Endothelial cell of umbilical vein (primary cell): ENCODE measurements around the gene RGS6. TPM values are rescaled to one million over a fixed set of nuclear protein-coding genes. Genes with fewer than 3 reads are reported as not detected.

Experiments used
- BruUV-seq: library from RNA; stranded (reverse); fragments of 400-500 nt; replicated peaks from 2 replicates; lab custom pipeline; 2021; lab: Mats Ljungman, UMichigan
- CTCF ChIA-PET: fragments of 300-600, 350-600 bp; sonication (Branson Sonifier 250); formaldehyde crosslinking; loops from one replicate; lab custom pipeline; 2021; ENCODE audit warnings: antibody characterized with exemption, inconsistent platforms; lab: Charles Lee
- POLR2A ChIA-PET: fragments of 300-600, 350-600 bp; sonication (Branson Sonifier 250); formaldehyde crosslinking; loops from one replicate; lab custom pipeline; 2021; ENCODE audit warnings: antibody characterized with exemption, inconsistent platforms; lab: Charles Lee
- DNase-seq: peaks from one replicate; pipeline ENCODE4 v3.0.0-alpha.2; 2011; ENCODE audit warnings: low read depth, low spot score
- FAIRE-seq: peaks from 2 replicates; lab custom pipeline; 2011; peaks lifted over from hg19 to GRCh38; lab: Jason Lieb, UNC
- H2AFZ ChIP-seq: 2 replicates; pipeline ENCODE4 v1.6.0; 2012; ENCODE audit warnings: low read depth, low read length, control low read depth, inconsistent platforms
- H3K27ac ChIP-seq: 2 replicates; pipeline ENCODE4 v1.5.1; 2011; ENCODE audit warnings: low read depth, mild to moderate bottlenecking, control low read depth, low read length, moderate library complexity; ENCODE audit not compliant: insufficient read depth
- H3K27me3 ChIP-seq, 2 experiments: 2 replicates each; pipeline versions ENCODE4 v1.6.0 to v1.6.1; 2011; ENCODE audit warnings: low read length in 2 of 2, mixed read lengths in 1 of 2; ENCODE audit not compliant: control insufficient read depth in 2 of 2, insufficient read depth in 2 of 2
- H3K36me3 ChIP-seq, 2 experiments: 2 replicates in 1 of 2; 3 replicates in 1 of 2; pipeline ENCODE4 v1.5.1; 2011; ENCODE audit warnings: low read length in 2 of 2, mild to moderate bottlenecking in 1 of 2, moderate library complexity in 1 of 2; ENCODE audit not compliant: control insufficient read depth in 2 of 2, insufficient read depth in 2 of 2; ENCODE audit errors: extremely low read depth in 1 of 2
- H3K4me1 ChIP-seq: 3 replicates; pipeline ENCODE4 v1.5.1; 2011; ENCODE audit warnings: mild to moderate bottlenecking, low read length; ENCODE audit not compliant: control insufficient read depth, insufficient read depth; ENCODE audit errors: extremely low read depth
- H3K4me2 ChIP-seq: 2 replicates; pipeline ENCODE4 v1.6.1; 2011; ENCODE audit warnings: low read length, control low read depth, mixed read lengths; ENCODE audit not compliant: insufficient read depth
- H3K4me3 ChIP-seq, 3 experiments: fragments of 200-600 bp in 1 of 3; sonication (generic), shearing (Covaris generic) in 1 of 3; replicated peaks in 1 of 3; 2 replicates each; pipeline ENCODE4 v1.5.1; 2011 to 2016; ENCODE audit warnings: control low read depth in 3 of 3, low read length in 3 of 3, mild to moderate bottlenecking in 2 of 3, inconsistent platforms in 1 of 3, low read depth in 1 of 3, moderate library complexity in 1 of 3; ENCODE audit not compliant: insufficient read depth in 1 of 3
- H3K79me2 ChIP-seq: 2 replicates; pipeline ENCODE4 v1.6.0; 2012; ENCODE audit warnings: low read length, inconsistent platforms; ENCODE audit not compliant: control insufficient read depth, insufficient read depth
- H3K9ac ChIP-seq: replicated peaks from 2 replicates; pipeline ENCODE3; 2011; ENCODE audit warnings: low read length, control low read depth; ENCODE audit not compliant: insufficient read depth; ENCODE audit errors: extremely low read depth
- H3K9me1 ChIP-seq: replicated peaks from 3 replicates; pipeline ENCODE4 v1.6.0; 2011; ENCODE audit warnings: mild to moderate bottlenecking, low read length; ENCODE audit not compliant: control insufficient read depth, insufficient read depth; ENCODE audit errors: extremely low read depth
- H3K9me3 ChIP-seq: replicated peaks from 2 replicates; pipeline ENCODE4 v1.5.1; 2012; ENCODE audit warnings: low read length, inconsistent platforms; ENCODE audit not compliant: control insufficient read depth, insufficient read depth
- H4K20me1 ChIP-seq: replicated peaks from 2 replicates; pipeline ENCODE3; 2011; ENCODE audit warnings: mild to moderate bottlenecking, low read length; ENCODE audit not compliant: control insufficient read depth, insufficient read depth; ENCODE audit errors: extremely low read depth
- CTCF ChIP-seq, 2 donors: IDR thresholded peaks; 1 replicate in 1 of 2; 2 replicates in 1 of 2; pipeline ENCODE4 v1.5.1; 2011; ENCODE audit warnings: low read length in 2 of 2, mild to moderate bottlenecking in 2 of 2, moderate library complexity in 2 of 2, control low read depth in 1 of 2, inconsistent platforms in 1 of 2, low read depth in 1 of 2; ENCODE audit not compliant: insufficient read depth in 1 of 2; ENCODE audit errors: extremely low read depth in 1 of 2
- EZH2 ChIP-seq: IDR thresholded peaks from 2 replicates; pipeline ENCODE4 v1.6.1; 2012; ENCODE audit warnings: borderline replicate concordance, low read depth, mild to moderate bottlenecking, moderate library complexity, low read length, inconsistent platforms; ENCODE audit not compliant: severe bottlenecking
- FOS ChIP-seq: IDR thresholded peaks from 2 replicates; pipeline ENCODE4 v1.6.1; 2011; ENCODE audit warnings: mild to moderate bottlenecking, low read length, moderate library complexity, borderline replicate concordance; ENCODE audit not compliant: insufficient read depth
- JUN ChIP-seq: IDR thresholded peaks from 2 replicates; pipeline ENCODE4 v1.6.1; 2011; ENCODE audit warnings: borderline replicate concordance, low read depth; ENCODE audit not compliant: insufficient read length, insufficient read depth
- MAX ChIP-seq: IDR thresholded peaks from 2 replicates; pipeline ENCODE4 v1.6.1; 2011; ENCODE audit not compliant: insufficient read depth, insufficient read length
- MYC ChIP-seq: IDR thresholded peaks from one replicate; pipeline ENCODE4 v1.6.1; 2011; ENCODE audit warnings: mild to moderate bottlenecking, low read depth, low read length
- POLR2A ChIP-seq: IDR thresholded peaks from 2 replicates; pipeline ENCODE4 v1.6.1; 2012; ENCODE audit warnings: low read depth, mild to moderate bottlenecking, control low read depth, low read length
- POLR2AphosphoS5 ChIP-seq: IDR thresholded peaks from 2 replicates; pipeline ENCODE4 v1.6.1; 2012; ENCODE audit warnings: low read depth, mild to moderate bottlenecking, control low read depth, low read length, moderate library complexity; ENCODE audit not compliant: insufficient read depth
- dilution Hi-C: fragments of 300-500 bp; cut with MboI; formaldehyde crosslinking; loops from one replicate; pipeline ENCODE4 v1.15.0; 2019; ENCODE audit warnings: low sequenced_read_pairs; ENCODE audit not compliant: extremely low pct_ligation_motif_present
- intact Hi-C: fragments of 100-400 bp; cut with micrococcal nuclease; formaldehyde crosslinking; loops from one replicate; pipeline ENCODE4 v1.10.0; 2022
- polyA plus RNA-seq, 4 experiments: library from polyadenylated mRNA; depleted of rRNA in 3 of 4; stranded (reverse) in 3 of 4; unstranded in 1 of 4; fragments of >200 nt; gene quantifications; 2 replicates each; pipeline versions ENCODE4 v1.2.1 to v1.2.3, GENCODE V29; 2011 to 2012; ENCODE audit warnings: missing spikeins in 1 of 4
- total RNA-seq: library from RNA; stranded (reverse); gene quantifications from 2 replicates; pipeline ENCODE4 v1.2.3, GENCODE V29; 2021

The RGS6 gene
- total and polyA plus RNA-seq, 2 donors (not counting 3 experiments of a cell fraction or from before 2014, with no cell fraction given): not detected

GRCh38 chr14:72472845-72473244, 540.6 kb downstream of the RGS6 start:
- BruUV-seq: no TSS peak
- POLR2A ChIA-PET: no interaction called here

More at GRCh38 chr14:72472845-72473244, 540.6 kb downstream of the RGS6 start:
- no peaks in the 10 kb centered on the region for H3K4me1 ChIP-seq
- H3K4me2 ChIP-seq: no peak overlapping the region
- H2AFZ ChIP-seq: no peak overlapping the region
- TF ChIP-seq FOS (no peak), JUN (no peak), MAX (no peak), MYC (no peak), CTCF (IDR thresholded peaks at IDR 0.05; ENCODE audit: extremely low read depth in 1 of 2, insufficient read depth in 1 of 2, low read depth in 1 of 2, low read length in 2 of 2) (no peak), POLR2A (no peak), EZH2 (no peak), POLR2AphosphoS5 (no peak)
- dilution Hi-C loops (no loop called here), intact Hi-C loops (no loop called here)
- H3K9ac ChIP-seq: no peak overlapping the region
- H3K27me3 ChIP-seq: no peaks in the 10 kb centered on the region
- no peaks in the 10 kb centered on the region for H3K9me3 ChIP-seq
- H3K4me3 ChIP-seq: no peak overlapping the region
- no peaks in the 10 kb centered on the region for H3K36me3 ChIP-seq
- no peak overlapping the region for H3K27ac ChIP-seq
- no peak for FAIRE-seq
- CTCF ChIA-PET: no interaction called here
- no peaks in the 10 kb centered on the region for H3K9me1 ChIP-seq
- no peaks in the 10 kb centered on the region for H4K20me1 ChIP-seq
- H3K79me2 ChIP-seq: no peaks in the 10 kb centered on the region
- DNase-seq: no peak
